HG02981 (cell line): ENCODE data around the gene GRIN2B.

ENCODE experiments used
- ATAC-seq: cut with Tn5 transposase; IDR thresholded peaks from one replicate; pipeline ENCODE4 v1.9.1; 2021; ENCODE audit warnings: mild to moderate bottlenecking, moderate library complexity; ENCODE audit not compliant: unreplicated experiment

Gene GRIN2B

GRCh38 chr12:13981296-13981962 is at the start of gene GRIN2B:
TSS of gene GRIN2B (minus strand) at chr12:13981602. CDS start at chr12:13866208, 115,394 bp downstream.
- no peak for ATAC-seq

- ATAC-seq, result no peak
Measured at GRCh38 chr12:14026537-14026936, 45.1 kb upstream of the GRIN2B start.

- ATAC-seq, result no peak
Measured at GRCh38 chr12:14024591-14024990, 43.2 kb upstream of the GRIN2B start.

GRCh38 chr12:14018080-14018479 is 36.7 kb upstream of the GRIN2B start:
- ATAC-seq, result no peak

- no peak for ATAC-seq
Measured at GRCh38 chr12:14010989-14011388, 29.6 kb upstream of the GRIN2B start.

- ATAC-seq, result no peak
Measured at GRCh38 chr12:14007639-14008038, 26.2 kb upstream of the GRIN2B start.

GRCh38 chr12:13992585-13992984 is 11.2 kb upstream of the GRIN2B start:
- ATAC-seq, result no peak

- ATAC-seq, result no peak
Measured at GRCh38 chr12:13992106-13992505, 10.7 kb upstream of the GRIN2B start.

GRCh38 chr12:13986031-13986430 is 4.6 kb upstream of the GRIN2B start:
- ATAC-seq, result no peak

- no peak for ATAC-seq
Measured at GRCh38 chr12:13981990-13982389, 588 bp upstream of the GRIN2B start.

GRCh38 chr12:13980538-13981295 is 685 bp downstream of the GRIN2B start:
- no peak for ATAC-seq

GRCh38 chr12:13979772-13980378 is 1.5 kb downstream of the GRIN2B start:
- ATAC-seq, result no peak

GRCh38 chr12:13978876-13979275 is 2.5 kb downstream of the GRIN2B start:
- ATAC-seq, result no peak

- no peak for ATAC-seq
Measured at GRCh38 chr12:13976880-13977279, 4.5 kb downstream of the GRIN2B start.

GRCh38 chr12:13976028-13976584 is 5.3 kb downstream of the GRIN2B start:
- no peak for ATAC-seq

- ATAC-seq, result no peak
Measured at GRCh38 chr12:13973996-13974395, 7.4 kb downstream of the GRIN2B start.

- ATAC-seq, result no peak
Measured at GRCh38 chr12:13970803-13971202, 10.6 kb downstream of the GRIN2B start.

- no peak for ATAC-seq
Measured at GRCh38 chr12:13968281-13968680, 13.1 kb downstream of the GRIN2B start.

- ATAC-seq, result no peak
Measured at GRCh38 chr12:13964666-13965065, 16.7 kb downstream of the GRIN2B start.

- ATAC-seq, result no peak
Measured at GRCh38 chr12:13962699-13963098, 18.7 kb downstream of the GRIN2B start.

- no peak for ATAC-seq
Measured at GRCh38 chr12:13961971-13962370, 19.4 kb downstream of the GRIN2B start.
